Epithelial cell of esophagus (primary cell): ENCODE data around the gene ACOT4.
"Not testable (repeated sequence)": the region's sequence is repeated elsewhere in the genome, so short reads cannot be mapped to it uniquely, and the experiment has no call there.

ENCODE experiments used
- DNase-seq: peaks from one replicate; pipeline ENCODE4 v3.0.0; 2010; ENCODE audit warnings: low read depth
- H3K4me3 ChIP-seq: 2 replicates; pipeline ENCODE4 v1.5.1; 2011; ENCODE audit warnings: mild to moderate bottlenecking, low read length, control low read depth
- CTCF ChIP-seq: IDR thresholded peaks from 2 replicates; pipeline ENCODE4 v1.5.1; 2011; ENCODE audit warnings: low read depth, mild to moderate bottlenecking, low read length, control low read depth, inconsistent platforms; ENCODE audit not compliant: insufficient read depth; ENCODE audit errors: missing control alignments

Gene ACOT4

GRCh38 chr14:73623504-73624054 is 31.9 kb downstream of the ACOT4 start:
- no peak for DNase-seq
- H3K4me3 ChIP-seq: no peak overlapping the region
- TF ChIP-seq CTCF: no peak

- no peak for TF ChIP-seq CTCF
- no peak for DNase-seq
- H3K4me3 ChIP-seq: no peak overlapping the region
Measured at GRCh38 chr14:73625706-73626105, 34.0 kb downstream of the ACOT4 start.

- TF ChIP-seq CTCF: no peak
- H3K4me3 ChIP-seq: no peak overlapping the region
- DNase-seq: no peak
Measured at GRCh38 chr14:73627151-73627558, 35.5 kb downstream of the ACOT4 start.

- H3K4me3 ChIP-seq: no peak overlapping the region
- DNase-seq: no peak
- TF ChIP-seq CTCF: no peak
Measured at GRCh38 chr14:73630009-73630780, 38.5 kb downstream of the ACOT4 start.

- peak overlapping the region; percentile 53 for H3K4me3 ChIP-seq
- DNase-seq: peak; percentile 65
- peak; percentile 87 for TF ChIP-seq CTCF
Measured at GRCh38 chr14:73633116-73634010, 41.7 kb downstream of the ACOT4 start.

GRCh38 chr14:73634011-73634833 is 42.5 kb downstream of the ACOT4 start:
- peak overlapping the region; percentile 53 for H3K4me3 ChIP-seq
- no peak for DNase-seq
- TF ChIP-seq CTCF: peak; percentile 17

- DNase-seq, H3K4me3 ChIP-seq: not testable (repeated sequence)
Measured at GRCh38 chr14:73636355-73636754, 44.7 kb downstream of the ACOT4 start.
